K562 (cell line): Measurements from ENCODE around the gene SYF2. TPM values are rescaled to one million over a fixed set of nuclear protein-coding genes. Genes with fewer than 3 reads are reported as not detected.
A peak's percentile ranks its signal among the peaks of the same experiment; 100 is the strongest.

Experiments
- ATAC-seq: fragments of 200-7000 bp; cut with Tn5 transposase; 3 replicates; pipeline ENCODE4 v1.9.1; 2020; ENCODE audit warnings: moderate library complexity
- BruUV-seq: library from RNA; stranded (reverse); fragments of 400-500 nt; replicated peaks from 2 replicates; lab custom pipeline; 2021; lab: Mats Ljungman, UMichigan
- CTCF ChIA-PET: fragments of 300-600 bp; formaldehyde crosslinking; extraction: SDS; loops from one replicate; lab custom pipeline; 2021; ENCODE audit warnings: low intra/inter-chr PET ratio; lab: Yijun Ruan, JAX
- POLR2A ChIA-PET: fragments of 300-600, 350-650 bp; sonication (Branson Sonifier 250); formaldehyde crosslinking; extraction: SDS; loops from one replicate; lab custom pipeline; 2021; ENCODE audit warnings: antibody characterized with exemption, inconsistent platforms; lab: Yijun Ruan, JAX
- DNase-seq, 4 experiments: peaks; one replicate each; pipeline versions ENCODE4 v3.0.0 to v3.0.0-alpha.2; 2011 to 2018; ENCODE audit warnings: low spot score in 3 of 4, mixed read lengths in 3 of 4; ENCODE audit errors: extremely low read depth in 1 of 4
- FAIRE-seq: peaks from 2 replicates; lab custom pipeline; 2011; peaks lifted over from hg19 to GRCh38; lab: Jason Lieb, UNC
- H2AFZ ChIP-seq: 2 replicates; pipeline ENCODE4 v1.6.0; 2011; ENCODE audit warnings: low read depth, low read length, control low read depth, inconsistent platforms
- H3K27ac ChIP-seq: fragments of 200-600 bp; 3 replicates; pipeline ENCODE4 v1.8.0; 2011; ENCODE audit warnings: low read depth, mild to moderate bottlenecking, control low read depth, inconsistent platforms, low read length, moderate library complexity, mixed read lengths; ENCODE audit errors: extremely low read depth
- H3K27me3 ChIP-seq, 2 experiments: fragments of 300-600 bp in 1 of 2; 2 replicates in 1 of 2; 3 replicates in 1 of 2; pipeline versions ENCODE4 v1.6.0 to v1.8.0; 2011; ENCODE audit warnings: inconsistent platforms in 2 of 2, low read length in 2 of 2, mild to moderate bottlenecking in 1 of 2, mixed read lengths in 1 of 2, moderate library complexity in 1 of 2; ENCODE audit not compliant: control insufficient read depth in 2 of 2, insufficient read depth in 2 of 2
- H3K36me3 ChIP-seq: fragments of 300-600 bp; 3 replicates; pipeline ENCODE4 v1.8.0; 2011; ENCODE audit warnings: mild to moderate bottlenecking, low read length, inconsistent platforms; ENCODE audit not compliant: control insufficient read depth, insufficient read depth
- H3K4me1 ChIP-seq, 2 experiments: fragments of 200-600 bp in 1 of 2; replicated peaks in 1 of 2; 2 replicates in 1 of 2; 3 replicates in 1 of 2; pipeline versions ENCODE4 v1.5.1 to v1.8.0; 2011; ENCODE audit warnings: inconsistent platforms in 2 of 2, low read length in 2 of 2, mild to moderate bottlenecking in 1 of 2, mixed read lengths in 1 of 2, moderate library complexity in 1 of 2; ENCODE audit not compliant: control insufficient read depth in 2 of 2, insufficient read depth in 2 of 2
- H3K4me2 ChIP-seq: 2 replicates; pipeline ENCODE4 v1.6.1; 2011; ENCODE audit warnings: low read length, control low read depth, inconsistent platforms, mixed read lengths; ENCODE audit not compliant: insufficient read depth
- H3K4me3 ChIP-seq: fragments of 200-600 bp; sonication (generic), shearing (Covaris generic); 2 replicates; pipeline ENCODE4 v1.5.1; 2016; ENCODE audit warnings: control low read depth, inconsistent platforms
- H3K79me2 ChIP-seq: fragments of 200-600 bp; 3 replicates; pipeline ENCODE4 v1.8.0; 2011; ENCODE audit warnings: low read length, inconsistent platforms; ENCODE audit not compliant: control insufficient read depth, insufficient read depth
- H3K9ac ChIP-seq, 2 experiments: 2 replicates each; pipeline versions ENCODE4 v1.6.0 to v1.6.1; 2011; ENCODE audit warnings: low read depth in 2 of 2, low read length in 2 of 2, control low read depth in 1 of 2, inconsistent platforms in 1 of 2, mild to moderate bottlenecking in 1 of 2, mixed read lengths in 1 of 2; ENCODE audit not compliant: insufficient read depth in 1 of 2
- H3K9me1 ChIP-seq: one replicate; pipeline ENCODE4 v1.6.0; 2011; ENCODE audit warnings: inconsistent platforms, mild to moderate bottlenecking, low read length, moderate library complexity; ENCODE audit not compliant: control insufficient read depth, insufficient read depth
- H3K9me3 ChIP-seq: replicated peaks from 2 replicates; pipeline ENCODE4 v1.5.1; 2011; ENCODE audit warnings: low read depth, low read length, inconsistent platforms; ENCODE audit not compliant: control insufficient read depth, insufficient read depth
- H4K20me1 ChIP-seq: replicated peaks from 2 replicates; pipeline ENCODE4 v1.6.1; 2011; ENCODE audit warnings: low read length, inconsistent platforms, mixed read lengths; ENCODE audit not compliant: control insufficient read depth, insufficient read depth
- COPS2 ChIP-seq: fragments of 450-650 bp; conservative IDR thresholded peaks from 2 replicates; pipeline ENCODE4 v1.6.1; 2016; ENCODE audit warnings: mild to moderate bottlenecking, moderate library complexity
- GTF2F1 ChIP-seq: IDR thresholded peaks from 2 replicates; pipeline ENCODE4 v1.6.1; 2011; ENCODE audit warnings: low read depth, low read length, improper control_type of control experiment
- HDAC1 ChIP-seq, 2 experiments: fragments of 450-650 bp; IDR thresholded peaks; 2 replicates each; pipeline ENCODE4 v1.6.1; 2016 to 2017; ENCODE audit warnings: inconsistent platforms in 1 of 2, mild to moderate bottlenecking in 1 of 2, moderate library complexity in 1 of 2
- TCF7L2 ChIP-seq: fragments of 150-350 bp; IDR thresholded peaks from 2 replicates; pipeline ENCODE4 v1.6.1; 2016; ENCODE audit warnings: low read depth, mild to moderate bottlenecking, low read length, moderate library complexity
- ZNF143 ChIP-seq: sonication (generic); formaldehyde crosslinking; IDR thresholded peaks from 2 replicates; pipeline ENCODE4 v1.9.0; 2022; ENCODE audit warnings: mild to moderate bottlenecking, missing genetic modification reagents
- WGBS: fragments of 100-300 bp; shearing (Covaris generic); methylation state at CpG from one replicate; pipeline ENCODE4 v1.1.6; 2016; ENCODE audit warnings: low coverage, mixed read lengths; ENCODE audit not compliant: insufficient coverage; ENCODE audit errors: missing lambda C conversion rate; 5-methylcytosine and 5-hydroxymethylcytosine counted together
- in situ Hi-C: fragments of 300-500 bp; cut with MboI; formaldehyde crosslinking; loops from 4 replicates; pipeline ENCODE4 v1.15.0; 2018; ENCODE audit warnings: inconsistent platforms, mixed read lengths
- intact Hi-C: fragments of 100-400 bp; cut with micrococcal nuclease; formaldehyde crosslinking; loops from 2 replicates; pipeline ENCODE4 v1.14.2; 2022
- polyA plus RNA-seq, 8 experiments: library from polyadenylated mRNA; depleted of rRNA in 4 of 8; stranded (reverse) in 5 of 8; unstranded in 3 of 8; fragments of >200 nt; fragmentation: Nextera tagmentation in 2 of 8; fragmentation: Illumina TruSeq in 1 of 8; extraction: Ambion mirVana in 2 of 8; extraction: Trizol in 1 of 8; gene quantifications; 2 replicates each; pipeline versions ENCODE4 v1.2.1 to v1.2.3, GENCODE V29; 2011 to 2014; ENCODE audit warnings: inconsistent platforms in 1 of 8, missing spikeins in 1 of 8
- total RNA-seq, 7 experiments: library from RNA; depleted of rRNA in 6 of 7; stranded (reverse); fragments of >200 nt in 6 of 7; fragmentation: Illumina TruSeq in 2 of 7; extraction: Trizol in 2 of 7; gene quantifications; 2 replicates each; pipeline versions ENCODE4 v1.2.1 to v1.2.3, GENCODE V29; 2011 to 2021; ENCODE audit warnings: low replicate concordance in 1 of 7

The SYF2 gene
- total and polyA plus RNA-seq, 9 of the 15 experiments (the other 6 are each of a cell fraction or from before 2014, with no cell fraction given): 20.9 to 69.0 (median 43.2) TPM

GRCh38 chr1:25199819-25200620 lies 32.3 kb downstream of the SYF2 start:
- CTCF ChIA-PET: no interaction called here
- H3K27me3 ChIP-seq: peaks cover 40 to 72% of the 10 kb centered on the region in 2 experiments; a peak in 4 of 5 replicates
- peak overlapping the region in 1 of 2 experiments; percentile 15; a peak in 1 of 4 replicates for H3K9ac ChIP-seq
- H3K4me1 ChIP-seq: peaks cover 0 to 5% of the 10 kb centered on the region in 2 experiments; a peak in 1 of 5 replicates
- no peak for DNase-seq
- no peak overlapping the region for H3K27ac ChIP-seq
- no TSS peak for BruUV-seq
- no peaks in the 10 kb centered on the region for H3K9me3 ChIP-seq
- H3K4me3 ChIP-seq: no peak overlapping the region
- H3K36me3 ChIP-seq: no peaks in the 10 kb centered on the region
- no peaks in the 10 kb centered on the region; the same call in 1 of the 2 replicates for H4K20me1 ChIP-seq
- H3K4me2 ChIP-seq: no peak overlapping the region
- no peak for FAIRE-seq
- no peak for ATAC-seq
- no peaks in the 10 kb centered on the region for H3K79me2 ChIP-seq
- H3K9me1 ChIP-seq: no peaks in the 10 kb centered on the region
- intact Hi-C loops: no loop called here
- in situ Hi-C loops: no loop called here
- WGBS: 24% methylated on average over 20 of the region's 20 CpGs
- no peak for TF ChIP-seq HDAC1 (IDR thresholded peaks at IDR 0.05)
- TF ChIP-seq COPS2: no peak
- no peak for TF ChIP-seq GTF2F1
- no peak for TF ChIP-seq ZNF143 (CRISPR knock-in tag)
- TF ChIP-seq TCF7L2: no peak
- TF ChIP-seq, all 486 proteins: peak for 0
- POLR2A ChIA-PET: interaction anchor here (0.6 to 1.2 kb wide), 2 partner anchors 119 to 155 kb away, joined by 3 read pairs; no protein-coding TSS in a partner anchor
- no peak overlapping the region for H2AFZ ChIP-seq
